NCI-H748 (cell line): Measurements from ENCODE around the gene MAD1L1.
A peak's percentile ranks its signal among the peaks of the same experiment; 100 is the strongest.

Source experiments
- DNase-seq: peaks from one replicate; lab custom pipeline; 2025; ENCODE audit not compliant: unreplicated experiment; lab: John Stamatoyannopoulos, UW

The MAD1L1 gene

GRCh38 chr7:2016761-2017480 is 215.8 kb downstream of the MAD1L1 start:
- DNase-seq: peak; percentile 99

GRCh38 chr7:2016021-2016631 is 216.6 kb downstream of the MAD1L1 start:
- DNase-seq: no peak

GRCh38 chr7:2015251-2015871 is 217.4 kb downstream of the MAD1L1 start:
- no peak for DNase-seq

GRCh38 chr7:2014391-2015241 is 218.1 kb downstream of the MAD1L1 start:
- no peak for DNase-seq

GRCh38 chr7:2013381-2014311 is 219.1 kb downstream of the MAD1L1 start:
- no peak for DNase-seq

- peak; percentile 34 for DNase-seq
Measured at GRCh38 chr7:2012981-2013380, 219.8 kb downstream of the MAD1L1 start.

GRCh38 chr7:2012044-2012900 is 220.5 kb downstream of the MAD1L1 start:
- DNase-seq: no peak

- no peak for DNase-seq
Measured at GRCh38 chr7:2011266-2012043, 221.3 kb downstream of the MAD1L1 start.

- no peak for DNase-seq
Measured at GRCh38 chr7:2010551-2011265, 222.0 kb downstream of the MAD1L1 start.

- DNase-seq: no peak
Measured at GRCh38 chr7:2010101-2010500, 222.6 kb downstream of the MAD1L1 start.

GRCh38 chr7:2009541-2010001 is 223.2 kb downstream of the MAD1L1 start:
- no peak for DNase-seq

GRCh38 chr7:2008936-2009540 is 223.7 kb downstream of the MAD1L1 start:
- no peak for DNase-seq

GRCh38 chr7:2008101-2008935 is 224.4 kb downstream of the MAD1L1 start:
- no peak for DNase-seq

- DNase-seq: no peak
Measured at GRCh38 chr7:2007551-2007950, 225.2 kb downstream of the MAD1L1 start.

- no peak for DNase-seq
Measured at GRCh38 chr7:2006921-2007381, 225.8 kb downstream of the MAD1L1 start.

GRCh38 chr7:2006231-2006771 is 226.4 kb downstream of the MAD1L1 start:
- no peak for DNase-seq
